Tibial nerve (tissue), 4 donors: Measurements from ENCODE around the gene EYS. TPM values are rescaled to one million over a fixed set of nuclear protein-coding genes. Genes with fewer than 3 reads are reported as not detected.

Source experiments
- DNase-seq, 2 donors: peaks; one replicate each; pipeline ENCODE4 v3.0.0-alpha.2; 2019; ENCODE audit warnings: low spot score in 2 of 2
- H3K27ac ChIP-seq, 4 donors: fragments of 200-600 bp; sonication (generic) in 3 of 4; one replicate each; pipeline ENCODE4 v1.5.1; 2017 to 2019; ENCODE audit warnings: mild to moderate bottlenecking in 1 of 4
- H3K27me3 ChIP-seq, 2 donors: fragments of 200-600 bp; sonication (generic) in 1 of 2; one replicate each; pipeline versions ENCODE4 v1.5.1 to v1.6.0; 2017 to 2019
- H3K36me3 ChIP-seq, 3 donors: fragments of 200-600 bp; sonication (generic); one replicate each; pipeline ENCODE4 v1.5.1; 2018 to 2019
- H3K4me1 ChIP-seq, 4 donors: fragments of 200-600 bp; sonication (generic) in 3 of 4; one replicate each; pipeline ENCODE4 v1.5.1; 2017 to 2019
- H3K4me3 ChIP-seq, 4 donors: fragments of 200-600 bp; sonication (generic) in 3 of 4; one replicate each; pipeline ENCODE4 v1.5.1; 2017 to 2019; ENCODE audit warnings: mild to moderate bottlenecking in 1 of 4, moderate library complexity in 1 of 4
- H3K9me3 ChIP-seq, 4 donors: fragments of 200-600 bp; sonication (generic) in 3 of 4; one replicate each; pipeline ENCODE4 v1.5.1; 2017 to 2019
- CTCF ChIP-seq, 5 experiments: fragments of 200-600 bp in 3 of 5; fragments of 450-650 bp in 2 of 5; sonication (generic) in 3 of 5; IDR thresholded peaks; one replicate each; pipeline ENCODE4 v1.5.1; 2016 to 2019; ENCODE audit warnings: antibody characterized with exemption in 5 of 5, mild to moderate bottlenecking in 3 of 5, moderate library complexity in 2 of 5
- EP300 ChIP-seq, 2 donors: sonication (generic); formaldehyde crosslinking; IDR thresholded peaks; one replicate each; pipeline ENCODE4 v1.6.1; 2017; ENCODE audit warnings: antibody characterized with exemption in 2 of 2, mild to moderate bottlenecking in 1 of 2
- POLR2A ChIP-seq, 2 donors: fragments of 450-650 bp; IDR thresholded peaks; one replicate each; pipeline ENCODE4 v1.6.1; 2017; ENCODE audit warnings: antibody characterized with exemption in 2 of 2, mild to moderate bottlenecking in 2 of 2, moderate library complexity in 2 of 2
- WGBS, 2 donors: methylation state at CpG; one replicate each; pipeline ENCODE4 v1.1.5; 2018; 5-methylcytosine and 5-hydroxymethylcytosine counted together
- total RNA-seq, 4 donors: library from RNA; depleted of rRNA; stranded (reverse); fragments of >200 nt; gene quantifications; one replicate each; pipeline ENCODE4 v1.1.0, GENCODE V29; 2016

The EYS gene
- total RNA-seq, 4 donors from 2014 or later, result under 0.01 to 4.5 (median 0.39) TPM; not detected in 1

DNA sequence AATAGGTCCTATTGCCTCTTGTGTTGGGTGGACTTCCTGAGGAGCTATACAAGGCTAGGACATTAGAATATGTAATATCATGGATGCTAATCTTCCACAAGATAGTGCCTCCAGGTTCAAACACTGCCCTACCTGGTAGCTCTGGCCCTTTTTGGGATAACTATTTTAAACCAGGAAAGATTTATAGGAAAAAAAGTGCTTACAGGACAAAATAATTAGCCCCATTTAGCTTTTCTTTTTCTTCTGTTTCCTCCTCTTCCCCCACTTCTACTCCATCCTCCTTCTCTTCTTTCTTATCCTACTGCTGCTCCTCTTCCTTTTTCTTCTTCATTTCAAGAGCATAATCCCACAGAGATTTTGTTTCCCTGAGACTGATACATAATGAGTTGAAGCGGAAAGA lies 1104.0 kb downstream of the EYS start:
- Histone ChIP-seq H3K4me3 (no peak overlapping the region), H3K36me3 (no peaks in the 10 kb centered on the region), H3K27ac (no peak overlapping the region), H3K4me1 (no peaks in the 10 kb centered on the region), H3K27me3 (no peaks in the 10 kb centered on the region), H3K9me3 (no peaks in the 10 kb centered on the region)
- 88 to 89% methylated on average over 1 of the region's 1 CpG for WGBS, 2 donors
- TF ChIP-seq POLR2A (IDR thresholded peaks at IDR 0.05), result no peak
- DNase-seq, result no peak

- no peaks in the 10 kb centered on the region for H3K36me3 ChIP-seq
- H3K9me3 ChIP-seq, result no peaks in the 10 kb centered on the region
- H3K27me3 ChIP-seq, result no peaks in the 10 kb centered on the region
- 21 to 41% methylated on average over 6 of the region's 6 CpGs for WGBS, 2 donors
- H3K27ac ChIP-seq, result no peak overlapping the region
- no peak for DNase-seq
- peaks cover 0 to 5% (median 0%) of the 10 kb centered on the region in 4 donors for H3K4me1 ChIP-seq
- H3K4me3 ChIP-seq, result no peak overlapping the region
- no peak for TF ChIP-seq POLR2A (IDR thresholded peaks at IDR 0.05)
- TF ChIP-seq CTCF (IDR thresholded peaks at IDR 0.05), result no peak
- no peak for TF ChIP-seq EP300 (IDR thresholded peaks at IDR 0.05)
Observed at GRCh38 chr6:64591676-64592036, 1115.4 kb downstream of the EYS start.

- Histone ChIP-seq H3K36me3 (no peaks in the 10 kb centered on the region), H3K4me1 (peaks cover 0 to 5% (median 0%) of the 10 kb centered on the region in 4 donors), H3K9me3 (no peaks in the 10 kb centered on the region), H3K4me3 (no peak overlapping the region), H3K27me3 (no peaks in the 10 kb centered on the region), H3K27ac (no peak overlapping the region)
- no peak for TF ChIP-seq POLR2A (IDR thresholded peaks at IDR 0.05)
- no peak for TF ChIP-seq CTCF (IDR thresholded peaks at IDR 0.05)
- TF ChIP-seq EP300 (IDR thresholded peaks at IDR 0.05), result no peak
- no peak for DNase-seq
- WGBS, 2 donors, result 35 to 48% methylated on average over 6 of the region's 6 CpGs
Observed at GRCh38 chr6:64590965-64591675, 1115.9 kb downstream of the EYS start.

GRCh38 chr6:64589961-64590360 lies 1117.1 kb downstream of the EYS start:
- Histone ChIP-seq H3K27me3 (no peaks in the 10 kb centered on the region), H3K9me3 (no peaks in the 10 kb centered on the region), H3K4me3 (no peak overlapping the region), H3K36me3 (no peaks in the 10 kb centered on the region), H3K27ac (no peak overlapping the region), H3K4me1 (peaks cover 0 to 5% (median 0%) of the 10 kb centered on the region in 4 donors)
- WGBS, 2 donors, result 78 to 82% methylated on average over 3 of the region's 3 CpGs
- no peak for TF ChIP-seq CTCF (IDR thresholded peaks at IDR 0.05)
- TF ChIP-seq POLR2A (IDR thresholded peaks at IDR 0.05), result no peak
- TF ChIP-seq EP300 (IDR thresholded peaks at IDR 0.05), result no peak
- DNase-seq, result no peak

GRCh38 chr6:64580346-64580745 lies 1126.7 kb downstream of the EYS start:
- DNase-seq, result no peak
- Histone ChIP-seq H3K9me3 (no peaks in the 10 kb centered on the region), H3K27me3 (no peaks in the 10 kb centered on the region), H3K4me1 (no peaks in the 10 kb centered on the region), H3K27ac (no peak overlapping the region), H3K36me3 (no peaks in the 10 kb centered on the region), H3K4me3 (no peak overlapping the region)
- TF ChIP-seq POLR2A (IDR thresholded peaks at IDR 0.05) (no peak), CTCF (IDR thresholded peaks at IDR 0.05) (no peak), EP300 (IDR thresholded peaks at IDR 0.05) (no peak)
- WGBS, 2 donors, result 90% methylated on average over 1 of the region's 1 CpG
